HPDE6-E6E7 (cell line): ENCODE results near the gene RAPGEF6.
"Not testable (repeated sequence)": the region's sequence is repeated elsewhere in the genome, so short reads cannot be mapped to it uniquely, and the experiment has no call there.

Experiments used
- DNase-seq: peaks from one replicate; pipeline ENCODE4 v3.0.0; 2011; ENCODE audit warnings: missing footprints; ENCODE audit errors: extremely low spot score

RAPGEF6 gene

GRCh38 chr5:131644370-131644769, 9.3 kb upstream of the RAPGEF6 start:
- no peak for DNase-seq

- no peak for DNase-seq
Observed at GRCh38 chr5:131641494-131641893, 6.5 kb upstream of the RAPGEF6 start.

GRCh38 chr5:131640043-131640856, 5.2 kb upstream of the RAPGEF6 start:
- peak; percentile 45 for DNase-seq

- DNase-seq, result no peak
Observed at GRCh38 chr5:131639148-131639547, 4.1 kb upstream of the RAPGEF6 start.

- DNase-seq, result no peak
Observed at GRCh38 chr5:131637694-131638093, 2.7 kb upstream of the RAPGEF6 start.

GRCh38 chr5:131635684-131636572, 899 bp upstream of the RAPGEF6 start:
- DNase-seq, result peak; percentile 16

GRCh38 chr5:131634666-131634995, 398 bp downstream of the RAPGEF6 start:
- DNase-seq, result peak; percentile 31

- DNase-seq, result no peak
Observed at GRCh38 chr5:131634238-131634637, 791 bp downstream of the RAPGEF6 start.

GRCh38 chr5:131633830-131634229, 1.2 kb downstream of the RAPGEF6 start:
- DNase-seq, result no peak

GRCh38 chr5:131630963-131631350, 4.1 kb downstream of the RAPGEF6 start:
- DNase-seq, result no peak

GRCh38 chr5:131630208-131630962, 4.6 kb downstream of the RAPGEF6 start:
- DNase-seq, result no peak

GRCh38 chr5:131628990-131629389, 6.0 kb downstream of the RAPGEF6 start:
- no peak for DNase-seq

GRCh38 chr5:131627207-131627865, 7.7 kb downstream of the RAPGEF6 start:
- DNase-seq, result no peak

- no peak for DNase-seq
Observed at GRCh38 chr5:131622633-131623032, 12.4 kb downstream of the RAPGEF6 start.

GRCh38 chr5:131621164-131621563, 13.9 kb downstream of the RAPGEF6 start:
- DNase-seq, result not testable (repeated sequence)

- no peak for DNase-seq
Observed at GRCh38 chr5:131619102-131619501, 15.9 kb downstream of the RAPGEF6 start.

- no peak for DNase-seq
Observed at GRCh38 chr5:131617140-131617822, 17.7 kb downstream of the RAPGEF6 start.

GRCh38 chr5:131615957-131616356, 19.1 kb downstream of the RAPGEF6 start:
- DNase-seq, result no peak

- DNase-seq, result no peak
Observed at GRCh38 chr5:131613423-131613822, 21.6 kb downstream of the RAPGEF6 start.

- DNase-seq, result no peak
Observed at GRCh38 chr5:131611064-131611381, 24.0 kb downstream of the RAPGEF6 start.
